ENCODE data around the gene SWSAP1.

DNA sequence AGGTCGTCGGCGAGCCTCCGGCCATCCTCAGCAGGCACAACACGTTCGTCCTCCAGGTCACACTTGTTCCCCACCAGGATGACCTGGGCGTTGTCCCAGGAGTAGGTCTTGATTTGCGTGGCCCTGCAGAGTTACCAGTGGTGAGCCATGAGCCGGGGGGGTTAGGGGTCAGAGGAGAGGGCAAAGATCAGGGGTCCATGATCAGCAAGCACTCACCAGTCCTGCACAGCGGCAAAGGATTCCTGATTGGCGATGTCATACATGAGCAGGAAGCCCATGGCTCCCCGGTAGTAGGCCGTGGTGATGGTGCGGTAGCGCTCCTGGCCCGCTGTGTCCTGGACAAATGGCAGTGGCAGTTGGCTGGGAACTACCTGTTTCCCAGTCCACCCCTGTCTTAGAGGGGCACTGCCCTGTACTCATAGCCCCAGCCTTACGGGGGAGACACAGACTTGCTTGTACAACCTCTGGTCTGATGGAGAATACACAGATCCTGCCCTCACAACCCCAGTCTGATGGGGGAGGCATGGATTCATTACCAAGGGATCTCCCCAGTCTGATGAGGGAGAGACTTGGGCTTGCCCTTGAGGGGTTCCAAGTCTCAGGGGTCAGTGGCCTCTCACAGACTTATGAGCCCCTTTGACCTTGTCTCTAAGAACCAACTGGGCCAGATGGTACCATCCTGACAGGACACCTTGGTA is 38.9 kb upstream of the SWSAP1 start:
- TF ChIP-seq EP300 (IDR thresholded peaks at IDR 0.05; ENCODE audit: borderline replicate concordance in 1 of 2, low read depth in 1 of 2, low read length in 1 of 2) (no peak), JUND (IDR thresholded peaks at IDR 0.05) (no peak), YY1 (IDR thresholded peaks at IDR 0.05; ENCODE audit: low read depth) (no peak)
- TF ChIP-seq, protein P1, sequence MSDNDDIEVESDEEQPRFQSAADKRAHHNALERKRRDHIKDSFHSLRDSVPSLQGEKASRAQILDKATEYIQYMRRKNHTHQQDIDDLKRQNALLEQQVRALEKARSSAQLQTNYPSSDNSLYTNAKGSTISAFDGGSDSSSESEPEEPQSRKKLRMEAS (IDR thresholded peaks at IDR 0.05; ENCODE audit: low read depth), result no peak
